ENCODE data around the gene NLRP7.
"Not testable (repeated sequence)": the region's sequence is repeated elsewhere in the genome, so short reads cannot be mapped to it uniquely, and the experiment has no call there.

The NLRP7 gene

GRCh38 chr19:54943772-54944361 is 3.5 kb downstream of the NLRP7 start:
- not testable (repeated sequence) for H3K9ac ChIP-seq (ENCODE audit: low read depth, low read length); H3K36me3 ChIP-seq (ENCODE audit: insufficient read depth, low read length); H3K4me1 ChIP-seq (ENCODE audit: insufficient read depth, low read length); H3K9me3 ChIP-seq (ENCODE audit: control insufficient read depth, insufficient read depth, low read length)

- H3K36me3 ChIP-seq (ENCODE audit: insufficient read depth, low read length); H3K9ac ChIP-seq (ENCODE audit: low read depth, low read length); H3K9me3 ChIP-seq (ENCODE audit: control insufficient read depth, insufficient read depth, low read length); H3K4me1 ChIP-seq (ENCODE audit: insufficient read depth, low read length): not testable (repeated sequence)
Measured at GRCh38 chr19:54939538-54939937, 7.8 kb downstream of the NLRP7 start.

- no peak overlapping the region for H3K9ac ChIP-seq (ENCODE audit: low read depth, low read length)
- H3K36me3 ChIP-seq (ENCODE audit: insufficient read depth, low read length): no peaks in the 10 kb centered on the region
- H3K4me1 ChIP-seq (ENCODE audit: insufficient read depth, low read length): no peaks in the 10 kb centered on the region
- no peaks in the 10 kb centered on the region for H3K9me3 ChIP-seq (ENCODE audit: control insufficient read depth, insufficient read depth, low read length)
Measured at GRCh38 chr19:54938906-54939305, 8.4 kb downstream of the NLRP7 start.

- H3K36me3 ChIP-seq (ENCODE audit: insufficient read depth, low read length): no peaks in the 10 kb centered on the region
- no peaks in the 10 kb centered on the region for H3K9me3 ChIP-seq (ENCODE audit: control insufficient read depth, insufficient read depth, low read length)
- no peaks in the 10 kb centered on the region for H3K4me1 ChIP-seq (ENCODE audit: insufficient read depth, low read length)
- H3K9ac ChIP-seq (ENCODE audit: low read depth, low read length): no peak overlapping the region
Measured at GRCh38 chr19:54937926-54938325, 9.4 kb downstream of the NLRP7 start.

GRCh38 chr19:54928299-54928698 is 19.0 kb downstream of the NLRP7 start:
- Histone ChIP-seq H3K9ac (ENCODE audit: low read depth, low read length) (no peak overlapping the region), H3K4me1 (ENCODE audit: insufficient read depth, low read length) (no peaks in the 10 kb centered on the region), H3K9me3 (ENCODE audit: control insufficient read depth, insufficient read depth, low read length) (no peaks in the 10 kb centered on the region; the same call in none of the 2 replicates), H3K36me3 (ENCODE audit: insufficient read depth, low read length) (no peaks in the 10 kb centered on the region; the same call in 1 of the 2 replicates)

GRCh38 chr19:54923276-54923675 is 24.1 kb downstream of the NLRP7 start:
- H3K9ac ChIP-seq (ENCODE audit: low read depth, low read length): no peak overlapping the region
- H3K9me3 ChIP-seq (ENCODE audit: control insufficient read depth, insufficient read depth, low read length): no peaks in the 10 kb centered on the region; the same call in 1 of the 2 replicates
- H3K36me3 ChIP-seq (ENCODE audit: insufficient read depth, low read length): no peaks in the 10 kb centered on the region; the same call in 1 of the 2 replicates
- no peaks in the 10 kb centered on the region for H3K4me1 ChIP-seq (ENCODE audit: insufficient read depth, low read length)

GRCh38 chr19:54921082-54921481 is 26.2 kb downstream of the NLRP7 start:
- Histone ChIP-seq H3K4me1 (ENCODE audit: insufficient read depth, low read length) (no peaks in the 10 kb centered on the region), H3K9ac (ENCODE audit: low read depth, low read length) (no peak overlapping the region)

GRCh38 chr19:54919646-54920563 is 27.4 kb downstream of the NLRP7 start:
- H3K4me1 ChIP-seq (ENCODE audit: insufficient read depth, low read length); H3K9me3 ChIP-seq (ENCODE audit: control insufficient read depth, insufficient read depth, low read length); H3K36me3 ChIP-seq (ENCODE audit: insufficient read depth, low read length); H3K9ac ChIP-seq (ENCODE audit: low read depth, low read length): not testable (repeated sequence)

More at GRCh38 chr19:54921082-54921481, 26.2 kb downstream of the NLRP7 start:
- no peaks in the 10 kb centered on the region for H3K36me3 ChIP-seq (ENCODE audit: insufficient read depth, low read length)
- no peaks in the 10 kb centered on the region for H3K9me3 ChIP-seq (ENCODE audit: control insufficient read depth, insufficient read depth, low read length)

- no peaks in the 10 kb centered on the region; the same call in 1 of the 2 replicates for H3K36me3 ChIP-seq (ENCODE audit: insufficient read depth, low read length)
- no peaks in the 10 kb centered on the region for H3K4me1 ChIP-seq (ENCODE audit: insufficient read depth, low read length)
- no peaks in the 10 kb centered on the region for H3K9me3 ChIP-seq (ENCODE audit: control insufficient read depth, insufficient read depth, low read length)
- H3K9ac ChIP-seq (ENCODE audit: low read depth, low read length): no peak overlapping the region
Measured at GRCh38 chr19:54918499-54918898, 28.8 kb downstream of the NLRP7 start.

GRCh38 chr19:54916822-54917221 is 30.5 kb downstream of the NLRP7 start:
- H3K4me1 ChIP-seq (ENCODE audit: insufficient read depth, low read length): no peaks in the 10 kb centered on the region
- no peak overlapping the region for H3K9ac ChIP-seq (ENCODE audit: low read depth, low read length)
- H3K9me3 ChIP-seq (ENCODE audit: control insufficient read depth, insufficient read depth, low read length): no peaks in the 10 kb centered on the region
- H3K36me3 ChIP-seq (ENCODE audit: insufficient read depth, low read length): no peaks in the 10 kb centered on the region; the same call in 1 of the 2 replicates

GRCh38 chr19:54907899-54908298 is 39.4 kb downstream of the NLRP7 start:
- H3K4me1 ChIP-seq (ENCODE audit: insufficient read depth, low read length); H3K9ac ChIP-seq (ENCODE audit: low read depth, low read length); H3K36me3 ChIP-seq (ENCODE audit: insufficient read depth, low read length); H3K9me3 ChIP-seq (ENCODE audit: control insufficient read depth, insufficient read depth, low read length): not testable (repeated sequence)

GRCh38 chr19:54906819-54907218 is 40.5 kb downstream of the NLRP7 start:
- no peak overlapping the region for H3K9ac ChIP-seq (ENCODE audit: low read depth, low read length)
- no peaks in the 10 kb centered on the region for H3K9me3 ChIP-seq (ENCODE audit: control insufficient read depth, insufficient read depth, low read length)
- H3K4me1 ChIP-seq (ENCODE audit: insufficient read depth, low read length): peaks cover 7% of the 10 kb centered on the region
- no peaks in the 10 kb centered on the region for H3K36me3 ChIP-seq (ENCODE audit: insufficient read depth, low read length)

GRCh38 chr19:54905803-54906511 is 41.4 kb downstream of the NLRP7 start, which contains the start of gene NCR1:
Gene NCR1, plus strand, starts transcription at chr19:54906148. Its CDS starts 40 bp downstream, at chr19:54906188.
- peaks cover 7% of the 10 kb centered on the region for H3K4me1 ChIP-seq (ENCODE audit: insufficient read depth, low read length)
- peak within 1 kb of the TSS; percentile 9; the same call in 1 of the 2 replicates for H3K9ac ChIP-seq (ENCODE audit: low read depth, low read length)
- H3K36me3 ChIP-seq (ENCODE audit: insufficient read depth, low read length): no peaks in the 10 kb centered on the region
- no peaks in the 10 kb centered on the region for H3K9me3 ChIP-seq (ENCODE audit: control insufficient read depth, insufficient read depth, low read length)

- H3K9ac ChIP-seq (ENCODE audit: low read depth, low read length): no peak overlapping the region
- peaks cover 7% of the 10 kb centered on the region for H3K4me1 ChIP-seq (ENCODE audit: insufficient read depth, low read length)
- no peaks in the 10 kb centered on the region for H3K9me3 ChIP-seq (ENCODE audit: control insufficient read depth, insufficient read depth, low read length)
- no peaks in the 10 kb centered on the region; the same call in 1 of the 2 replicates for H3K36me3 ChIP-seq (ENCODE audit: insufficient read depth, low read length)
Measured at GRCh38 chr19:54905421-54905802, 41.9 kb downstream of the NLRP7 start.
